ENCODE results near the gene NUDT3.

The NUDT3 gene

GRCh38 chr6:34347303-34347702, 45.2 kb downstream of the NUDT3 start:
- no peaks in the 10 kb centered on the region for H3K36me3 ChIP-seq (ENCODE audit: control insufficient read depth in 2 of 2, insufficient read depth in 2 of 2, low read length in 2 of 2)
- H3K4me1 ChIP-seq (ENCODE audit: control insufficient read depth in 2 of 2, insufficient read depth in 2 of 2, low read length in 2 of 2) = no peaks in the 10 kb centered on the region
- H3K27me3 ChIP-seq (ENCODE audit: control insufficient read depth in 2 of 2, insufficient read depth in 2 of 2, low read length in 2 of 2) = no peaks in the 10 kb centered on the region
- H3K4me3 ChIP-seq (ENCODE audit: low read length in 2 of 2) = no peak overlapping the region
- no peaks in the 10 kb centered on the region for H3K9me3 ChIP-seq (ENCODE audit: control insufficient read depth in 2 of 2, low read length in 2 of 2)
- H3K27ac ChIP-seq (ENCODE audit: low read depth in 2 of 2, low read length in 2 of 2) = no peak overlapping the region
- H3K9ac ChIP-seq (ENCODE audit: low read depth in 1 of 2, low read length in 2 of 2) = no peak overlapping the region

DNA sequence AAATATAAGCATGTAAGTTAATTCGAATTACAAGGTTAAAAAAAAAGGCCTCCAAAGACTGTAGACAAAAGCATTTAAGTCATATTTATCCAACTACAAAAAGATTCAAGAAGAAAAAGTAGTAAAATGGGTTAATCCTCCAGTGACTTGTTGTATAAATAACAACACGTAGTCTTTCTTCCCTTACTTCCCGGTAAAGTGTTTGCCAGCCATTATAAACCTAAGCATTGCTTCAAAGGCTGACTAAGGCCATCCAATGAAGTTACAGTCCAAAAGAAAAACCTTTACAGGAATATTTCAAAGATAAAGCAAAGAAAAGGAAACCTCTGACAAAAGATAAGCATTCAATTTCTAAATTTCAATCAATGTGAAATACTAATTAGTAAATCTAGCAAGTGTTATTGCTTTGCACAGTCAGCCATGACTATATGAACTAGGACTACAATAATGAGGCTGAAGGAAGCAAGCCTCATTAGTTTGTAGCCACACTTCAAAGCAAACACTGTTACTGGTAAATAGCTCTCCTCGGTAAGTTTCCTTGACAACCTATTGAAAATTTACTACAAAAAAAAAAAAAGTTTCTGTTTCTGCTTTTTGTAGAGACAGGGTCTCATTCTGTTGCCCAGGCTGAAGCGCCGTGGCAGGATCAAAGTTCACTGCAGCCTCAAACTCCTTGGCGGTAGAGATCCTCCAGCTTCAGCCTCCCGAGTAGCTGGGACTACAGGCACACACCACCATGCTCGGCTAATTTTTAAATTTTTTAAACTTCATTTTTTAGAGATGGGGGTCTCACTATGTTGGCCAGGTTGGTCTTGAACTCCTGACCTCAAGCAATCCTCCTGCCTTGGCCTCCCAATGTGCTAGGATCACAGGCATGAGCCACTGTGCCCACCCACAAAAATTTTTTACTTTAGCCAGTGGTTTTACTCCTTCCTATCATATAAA, 46.0 kb downstream of the NUDT3 start:
- Histone ChIP-seq H3K27ac (ENCODE audit: low read depth in 2 of 2, low read length in 2 of 2) (no peak overlapping the region), H3K4me3 (ENCODE audit: low read length in 2 of 2) (no peak overlapping the region), H3K4me1 (ENCODE audit: control insufficient read depth in 2 of 2, insufficient read depth in 2 of 2, low read length in 2 of 2) (no peaks in the 10 kb centered on the region), H3K9me3 (ENCODE audit: control insufficient read depth in 2 of 2, low read length in 2 of 2) (no peaks in the 10 kb centered on the region), H3K27me3 (ENCODE audit: control insufficient read depth in 2 of 2, insufficient read depth in 2 of 2, low read length in 2 of 2) (no peaks in the 10 kb centered on the region), H3K36me3 (ENCODE audit: control insufficient read depth in 2 of 2, insufficient read depth in 2 of 2, low read length in 2 of 2) (no peaks in the 10 kb centered on the region), H3K9ac (ENCODE audit: low read depth in 1 of 2, low read length in 2 of 2) (no peak overlapping the region)

GRCh38 chr6:34343806-34344205, 48.7 kb downstream of the NUDT3 start:
- peaks cover 3% of the 10 kb centered on the region in 2 donors for H3K4me1 ChIP-seq (ENCODE audit: control insufficient read depth in 2 of 2, insufficient read depth in 2 of 2, low read length in 2 of 2)
- H3K27ac ChIP-seq (ENCODE audit: low read depth in 2 of 2, low read length in 2 of 2) = no peak overlapping the region
- H3K27me3 ChIP-seq (ENCODE audit: control insufficient read depth in 2 of 2, insufficient read depth in 2 of 2, low read length in 2 of 2) = no peaks in the 10 kb centered on the region
- H3K9me3 ChIP-seq (ENCODE audit: control insufficient read depth in 2 of 2, low read length in 2 of 2) = no peaks in the 10 kb centered on the region
- H3K36me3 ChIP-seq (ENCODE audit: control insufficient read depth in 2 of 2, insufficient read depth in 2 of 2, low read length in 2 of 2) = no peaks in the 10 kb centered on the region
- H3K4me3 ChIP-seq (ENCODE audit: low read length in 2 of 2) = no peak overlapping the region
- H3K9ac ChIP-seq (ENCODE audit: low read depth in 1 of 2, low read length in 2 of 2) = no peak overlapping the region

DNA sequence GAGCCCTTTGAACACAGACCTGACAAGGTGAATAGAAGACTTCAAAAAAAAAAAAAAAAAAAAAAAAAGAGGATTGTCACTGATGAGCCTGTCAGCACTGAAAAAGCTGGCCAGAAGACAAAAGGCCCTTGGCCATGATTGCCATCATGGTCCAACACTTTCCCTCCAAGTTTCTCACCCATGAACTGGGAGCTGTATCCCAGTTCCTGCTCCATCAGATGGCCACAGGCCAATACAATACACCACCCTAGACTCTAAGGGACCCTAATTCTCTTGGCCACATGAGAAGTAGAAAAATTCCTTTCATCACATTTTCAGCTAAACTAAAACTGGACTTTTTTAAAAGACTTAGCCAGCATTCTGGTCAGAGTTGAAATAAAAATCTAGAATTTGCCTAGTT, 50.2 kb downstream of the NUDT3 start:
- H3K27ac ChIP-seq (ENCODE audit: low read depth in 2 of 2, low read length in 2 of 2) = no peak overlapping the region
- H3K9me3 ChIP-seq (ENCODE audit: control insufficient read depth in 2 of 2, low read length in 2 of 2) = no peaks in the 10 kb centered on the region
- no peaks in the 10 kb centered on the region for H3K27me3 ChIP-seq (ENCODE audit: control insufficient read depth in 2 of 2, insufficient read depth in 2 of 2, low read length in 2 of 2)
- no peak overlapping the region for H3K9ac ChIP-seq (ENCODE audit: low read depth in 1 of 2, low read length in 2 of 2)
- H3K4me3 ChIP-seq (ENCODE audit: low read length in 2 of 2) = no peak overlapping the region
- H3K4me1 ChIP-seq (ENCODE audit: control insufficient read depth in 2 of 2, insufficient read depth in 2 of 2, low read length in 2 of 2) = peaks cover 8 to 12% of the 10 kb centered on the region in 2 donors
- H3K36me3 ChIP-seq (ENCODE audit: control insufficient read depth in 2 of 2, insufficient read depth in 2 of 2, low read length in 2 of 2) = no peaks in the 10 kb centered on the region

DNA sequence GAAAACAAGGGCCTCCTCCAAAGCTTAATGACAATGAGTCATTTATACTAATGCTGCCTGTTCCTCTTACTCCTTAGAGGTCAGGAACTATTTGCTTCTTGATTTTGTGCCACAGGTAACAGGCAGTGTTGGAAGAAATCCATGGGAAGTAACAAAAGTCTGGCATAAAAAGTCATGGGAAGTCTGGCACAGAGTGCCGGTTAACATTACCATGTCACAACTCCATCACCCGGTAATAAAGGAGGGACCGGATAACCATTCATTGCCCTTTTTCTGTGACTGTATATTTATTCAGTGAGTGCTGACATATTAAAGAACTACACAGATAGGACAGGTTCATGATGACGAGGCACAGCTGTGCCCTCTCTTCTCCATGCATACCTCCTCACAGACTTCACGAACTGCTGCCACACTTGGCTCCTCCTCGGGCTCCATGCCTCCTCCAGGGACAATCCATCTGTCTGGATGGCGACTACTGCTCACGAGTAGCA, 50.9 kb downstream of the NUDT3 start:
- Histone ChIP-seq H3K9ac (ENCODE audit: low read depth in 1 of 2, low read length in 2 of 2) (no peak overlapping the region), H3K27me3 (ENCODE audit: control insufficient read depth in 2 of 2, insufficient read depth in 2 of 2, low read length in 2 of 2) (no peaks in the 10 kb centered on the region), H3K27ac (ENCODE audit: low read depth in 2 of 2, low read length in 2 of 2) (no peak overlapping the region), H3K9me3 (ENCODE audit: control insufficient read depth in 2 of 2, low read length in 2 of 2) (no peaks in the 10 kb centered on the region), H3K36me3 (ENCODE audit: control insufficient read depth in 2 of 2, insufficient read depth in 2 of 2, low read length in 2 of 2) (no peaks in the 10 kb centered on the region), H3K4me3 (ENCODE audit: low read length in 2 of 2) (no peak overlapping the region), H3K4me1 (ENCODE audit: control insufficient read depth in 2 of 2, insufficient read depth in 2 of 2, low read length in 2 of 2) (peaks cover 8 to 12% of the 10 kb centered on the region in 2 donors)

DNA sequence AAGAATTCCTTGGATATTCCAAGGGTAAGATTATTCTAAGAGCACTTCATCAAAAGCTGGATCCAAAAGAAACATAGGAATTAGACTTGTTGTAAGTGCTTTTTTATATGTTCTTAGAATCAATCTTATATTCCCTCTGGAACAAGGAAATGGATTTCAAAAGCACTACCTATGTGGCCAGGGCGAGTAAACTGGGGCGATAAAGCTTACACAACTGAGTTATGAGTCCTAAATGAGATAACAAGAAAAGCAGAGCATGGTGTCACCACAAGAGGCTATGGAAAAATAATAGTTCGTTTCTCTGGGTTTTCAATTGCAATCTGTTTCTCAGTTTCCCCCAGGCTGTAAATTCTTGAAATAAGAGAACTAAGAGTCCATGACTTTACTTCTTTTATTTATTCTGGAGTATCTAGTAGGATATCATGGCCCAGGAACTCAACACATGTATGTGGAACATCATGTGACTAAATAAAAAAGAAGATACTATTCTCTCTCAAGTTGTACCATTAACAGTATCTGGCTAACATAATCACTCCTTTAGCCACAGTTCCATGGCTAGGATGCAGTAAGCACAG, 51.5 kb downstream of the NUDT3 start:
- Histone ChIP-seq H3K27ac (ENCODE audit: low read depth in 2 of 2, low read length in 2 of 2) (no peak overlapping the region), H3K9ac (ENCODE audit: low read depth in 1 of 2, low read length in 2 of 2) (no peak overlapping the region), H3K4me1 (ENCODE audit: control insufficient read depth in 2 of 2, insufficient read depth in 2 of 2, low read length in 2 of 2) (peaks cover 8 to 12% of the 10 kb centered on the region in 2 donors), H3K9me3 (ENCODE audit: control insufficient read depth in 2 of 2, low read length in 2 of 2) (no peaks in the 10 kb centered on the region), H3K4me3 (ENCODE audit: low read length in 2 of 2) (no peak overlapping the region), H3K36me3 (ENCODE audit: control insufficient read depth in 2 of 2, insufficient read depth in 2 of 2, low read length in 2 of 2) (no peaks in the 10 kb centered on the region), H3K27me3 (ENCODE audit: control insufficient read depth in 2 of 2, insufficient read depth in 2 of 2, low read length in 2 of 2) (no peaks in the 10 kb centered on the region)

- Histone ChIP-seq H3K4me1 (ENCODE audit: control insufficient read depth in 2 of 2, insufficient read depth in 2 of 2, low read length in 2 of 2) (peaks cover 8 to 12% of the 10 kb centered on the region in 2 donors), H3K4me3 (ENCODE audit: low read length in 2 of 2) (no peak overlapping the region), H3K27me3 (ENCODE audit: control insufficient read depth in 2 of 2, insufficient read depth in 2 of 2, low read length in 2 of 2) (no peaks in the 10 kb centered on the region)
Observed at GRCh38 chr6:34340394-34340793, 52.1 kb downstream of the NUDT3 start.

GRCh38 chr6:34339971-34340370, 52.5 kb downstream of the NUDT3 start:
- H3K4me3 ChIP-seq (ENCODE audit: low read length in 2 of 2) = no peak overlapping the region

More at GRCh38 chr6:34340394-34340793, 52.1 kb downstream of the NUDT3 start:
- no peaks in the 10 kb centered on the region for H3K36me3 ChIP-seq (ENCODE audit: control insufficient read depth in 2 of 2, insufficient read depth in 2 of 2, low read length in 2 of 2)
- H3K9me3 ChIP-seq (ENCODE audit: control insufficient read depth in 2 of 2, low read length in 2 of 2) = no peaks in the 10 kb centered on the region
- no peak overlapping the region for H3K9ac ChIP-seq (ENCODE audit: low read depth in 1 of 2, low read length in 2 of 2)
- H3K27ac ChIP-seq (ENCODE audit: low read depth in 2 of 2, low read length in 2 of 2) = no peak overlapping the region

DNA sequence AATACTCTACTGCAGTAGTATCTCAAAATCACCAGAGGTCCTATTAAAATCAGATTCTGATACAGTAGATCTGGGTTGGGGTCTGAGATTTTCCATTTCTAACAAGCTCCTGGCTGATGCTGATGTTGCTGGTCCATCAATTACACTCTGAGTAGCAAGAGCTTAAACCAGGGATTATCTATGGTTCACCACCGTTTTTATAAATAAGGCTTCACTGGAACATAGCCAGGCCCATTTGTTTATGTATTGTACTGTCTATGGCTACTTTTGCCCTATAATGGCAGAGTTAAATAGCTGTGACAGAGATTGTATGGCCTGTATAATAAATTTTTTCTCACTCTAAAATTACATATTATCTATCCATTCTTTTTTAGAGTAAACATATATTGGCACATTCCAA, 53.0 kb downstream of the NUDT3 start:
- Histone ChIP-seq H3K4me3 (ENCODE audit: low read length in 2 of 2) (no peak overlapping the region), H3K27me3 (ENCODE audit: control insufficient read depth in 2 of 2, insufficient read depth in 2 of 2, low read length in 2 of 2) (no peaks in the 10 kb centered on the region), H3K9me3 (ENCODE audit: control insufficient read depth in 2 of 2, low read length in 2 of 2) (no peaks in the 10 kb centered on the region), H3K27ac (ENCODE audit: low read depth in 2 of 2, low read length in 2 of 2) (no peak overlapping the region), H3K4me1 (ENCODE audit: control insufficient read depth in 2 of 2, insufficient read depth in 2 of 2, low read length in 2 of 2) (peaks cover 8 to 12% of the 10 kb centered on the region in 2 donors), H3K36me3 (ENCODE audit: control insufficient read depth in 2 of 2, insufficient read depth in 2 of 2, low read length in 2 of 2) (no peaks in the 10 kb centered on the region), H3K9ac (ENCODE audit: low read depth in 1 of 2, low read length in 2 of 2) (no peak overlapping the region)

More at GRCh38 chr6:34339971-34340370, 52.5 kb downstream of the NUDT3 start:
- H3K4me1 ChIP-seq (ENCODE audit: control insufficient read depth in 2 of 2, insufficient read depth in 2 of 2, low read length in 2 of 2) = peaks cover 8 to 12% of the 10 kb centered on the region in 2 donors
- no peak overlapping the region for H3K27ac ChIP-seq (ENCODE audit: low read depth in 2 of 2, low read length in 2 of 2)
- H3K36me3 ChIP-seq (ENCODE audit: control insufficient read depth in 2 of 2, insufficient read depth in 2 of 2, low read length in 2 of 2) = no peaks in the 10 kb centered on the region
- H3K9ac ChIP-seq (ENCODE audit: low read depth in 1 of 2, low read length in 2 of 2) = no peak overlapping the region
- no peaks in the 10 kb centered on the region for H3K9me3 ChIP-seq (ENCODE audit: control insufficient read depth in 2 of 2, low read length in 2 of 2)
- no peaks in the 10 kb centered on the region for H3K27me3 ChIP-seq (ENCODE audit: control insufficient read depth in 2 of 2, insufficient read depth in 2 of 2, low read length in 2 of 2)

GRCh38 chr6:34338811-34339210, 53.7 kb downstream of the NUDT3 start:
- peaks cover 8 to 12% of the 10 kb centered on the region in 2 donors for H3K4me1 ChIP-seq (ENCODE audit: control insufficient read depth in 2 of 2, insufficient read depth in 2 of 2, low read length in 2 of 2)
- no peak overlapping the region for H3K9ac ChIP-seq (ENCODE audit: low read depth in 1 of 2, low read length in 2 of 2)
- H3K27ac ChIP-seq (ENCODE audit: low read depth in 2 of 2, low read length in 2 of 2) = no peak overlapping the region

More at GRCh38 chr6:34338811-34339210, 53.7 kb downstream of the NUDT3 start:
- Histone ChIP-seq H3K36me3 (ENCODE audit: control insufficient read depth in 2 of 2, insufficient read depth in 2 of 2, low read length in 2 of 2) (no peaks in the 10 kb centered on the region), H3K4me3 (ENCODE audit: low read length in 2 of 2) (no peak overlapping the region), H3K9me3 (ENCODE audit: control insufficient read depth in 2 of 2, low read length in 2 of 2) (no peaks in the 10 kb centered on the region), H3K27me3 (ENCODE audit: control insufficient read depth in 2 of 2, insufficient read depth in 2 of 2, low read length in 2 of 2) (no peaks in the 10 kb centered on the region)

All from mucosa of rectum (tissue), 2 donors.